ENCODE measurements around the gene IRF5.
A peak's percentile ranks its signal among the peaks of the same experiment; 100 is the strongest.
"Not testable (repeated sequence)": the region's sequence is repeated elsewhere in the genome, so short reads cannot be mapped to it uniquely, and the experiment has no call there.

IRF5 gene

GRCh38 chr7:128940494-128941322, 3.0 kb downstream of the IRF5 start:
- DNase-seq, result no peak

- no peak for DNase-seq
These were observed 3.7 kb downstream of the IRF5 start for GRCh38 chr7:128941323-128941890.

- DNase-seq, result no peak
These were observed 4.3 kb downstream of the IRF5 start for GRCh38 chr7:128941946-128942526.

GRCh38 chr7:128943251-128943650, 5.5 kb downstream of the IRF5 start:
- DNase-seq, result not testable (repeated sequence)

GRCh38 chr7:128944487-128945236, 6.9 kb downstream of the IRF5 start:
- no peak for DNase-seq

- no peak for DNase-seq
These were observed 8.1 kb downstream of the IRF5 start for GRCh38 chr7:128945668-128946366.

GRCh38 chr7:128946936-128947830, 9.5 kb downstream of the IRF5 start:
- DNase-seq, result no peak

- peak; percentile 3 for DNase-seq
These were observed 10.1 kb downstream of the IRF5 start for GRCh38 chr7:128947854-128948253.

- peak; percentile 9 for DNase-seq
These were observed 10.7 kb downstream of the IRF5 start for GRCh38 chr7:128948312-128948973.

GRCh38 chr7:128948976-128949760, 11.4 kb downstream of the IRF5 start:
- DNase-seq, result no peak

- DNase-seq, result no peak
These were observed 13.6 kb downstream of the IRF5 start for GRCh38 chr7:128951296-128951695.

GRCh38 chr7:128954150-128954549, 16.4 kb downstream of the IRF5 start:
- no peak for DNase-seq

GRCh38 chr7:128954830-128955802, 17.4 kb downstream of the IRF5 start:
- DNase-seq, result peak; percentile 65

- no peak for DNase-seq
These were observed 18.3 kb downstream of the IRF5 start for GRCh38 chr7:128955981-128956380.

GRCh38 chr7:128959296-128959695, 21.6 kb downstream of the IRF5 start:
- no peak for DNase-seq

GRCh38 chr7:128961030-128961659, 23.4 kb downstream of the IRF5 start:
- DNase-seq, result no peak

GRCh38 chr7:128962899-128963298, 25.2 kb downstream of the IRF5 start:
- DNase-seq, result no peak

- no peak for DNase-seq
These were observed 25.6 kb downstream of the IRF5 start for GRCh38 chr7:128963327-128963757.

Data from fibroblast of upper back skin (primary cell).